ENCODE results near the gene SETBP1.

Gene SETBP1

DNA sequence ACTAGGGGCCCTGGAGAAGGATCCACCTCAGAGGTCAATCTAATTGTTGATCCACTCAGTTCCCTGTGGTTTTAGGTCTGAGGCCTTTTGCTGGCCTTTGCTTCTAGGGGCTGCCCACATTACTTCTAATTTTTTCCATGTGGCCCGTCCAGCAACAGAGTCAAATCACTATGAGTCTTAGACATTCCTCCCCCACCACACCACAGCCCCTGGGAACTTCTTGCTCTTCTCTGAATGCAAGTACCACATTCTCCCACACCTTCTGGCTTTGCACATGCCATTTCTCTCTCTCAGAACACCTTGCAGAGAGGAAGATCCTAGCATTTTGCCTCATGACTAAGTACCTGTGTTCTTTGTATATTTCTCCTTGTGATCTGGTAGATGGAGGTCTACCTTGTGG lies 286.9 kb downstream of the SETBP1 start:
- DNase-seq (ENCODE audit: low spot score): no peak

GRCh38 chr18:44968336-44968735 lies 287.6 kb downstream of the SETBP1 start:
- no peak for DNase-seq (ENCODE audit: low spot score)

GRCh38 chr18:44969214-44969795 lies 288.6 kb downstream of the SETBP1 start:
- DNase-seq (ENCODE audit: low spot score): no peak

- DNase-seq (ENCODE audit: low spot score): no peak
Measured at GRCh38 chr18:44973282-44973681, 292.6 kb downstream of the SETBP1 start.

DNA sequence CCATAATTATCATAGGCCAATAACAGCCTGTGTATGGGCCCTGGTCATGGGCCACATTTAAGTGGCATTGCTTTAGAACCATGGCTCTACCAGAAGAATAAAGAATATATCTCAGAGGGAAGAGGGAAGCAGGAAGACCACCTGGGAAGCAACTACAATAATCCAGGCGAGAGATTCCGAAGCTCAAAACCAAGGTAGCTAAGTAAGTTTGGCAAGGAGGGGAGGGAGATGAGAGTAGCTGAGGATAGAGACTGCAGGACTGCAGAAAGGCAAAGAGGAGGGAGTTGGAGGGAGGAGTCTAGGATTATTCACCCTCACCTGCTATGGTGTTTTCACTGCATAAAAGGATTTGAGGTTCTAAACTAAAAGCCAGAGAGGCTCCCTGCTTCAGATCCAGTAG lies 293.5 kb downstream of the SETBP1 start:
- no peak for DNase-seq (ENCODE audit: low spot score)

DNA sequence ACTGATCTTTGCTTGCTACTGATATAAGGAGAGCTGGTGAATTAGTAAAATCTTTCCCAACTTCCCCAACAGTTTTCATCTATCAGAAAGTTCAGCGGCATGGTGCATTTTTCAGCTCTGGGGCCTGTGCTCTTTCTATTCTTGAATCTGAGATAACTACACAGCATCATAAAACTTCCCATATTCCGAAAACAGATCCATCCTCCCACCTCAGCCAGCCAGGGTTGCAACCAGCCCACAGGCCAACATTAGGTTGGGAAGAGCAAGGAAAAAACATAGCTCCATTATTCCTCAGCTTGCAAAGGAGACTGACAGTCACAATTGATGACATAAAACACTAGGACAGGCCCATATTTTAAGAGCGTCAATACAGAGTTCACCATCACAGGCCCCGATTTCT lies 297.2 kb downstream of the SETBP1 start:
- DNase-seq (ENCODE audit: low spot score): no peak

DNA sequence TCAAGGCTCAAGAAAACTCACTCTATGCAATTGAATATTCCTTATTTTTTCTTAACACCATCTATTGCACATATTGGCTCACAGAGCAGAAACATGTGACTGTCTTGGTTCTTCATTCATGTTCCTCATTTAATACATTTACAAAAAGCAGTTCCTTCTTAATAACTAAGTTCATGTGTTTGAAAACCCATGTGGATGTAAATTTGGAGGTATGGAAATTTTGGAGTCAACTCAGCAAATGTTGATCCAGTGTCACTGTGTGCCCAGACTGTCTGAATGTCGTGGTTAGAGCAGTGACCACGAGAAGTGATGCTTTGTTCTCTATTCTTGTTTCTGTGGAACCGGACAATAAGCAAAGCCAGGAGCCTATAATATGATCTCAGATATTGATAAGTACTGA lies 299.1 kb downstream of the SETBP1 start:
- DNase-seq (ENCODE audit: low spot score): no peak

GRCh38 chr18:44981121-44981520 lies 300.4 kb downstream of the SETBP1 start:
- no peak for DNase-seq (ENCODE audit: low spot score)

GRCh38 chr18:44986933-44987332 lies 306.2 kb downstream of the SETBP1 start:
- no peak for DNase-seq (ENCODE audit: low spot score)

DNA sequence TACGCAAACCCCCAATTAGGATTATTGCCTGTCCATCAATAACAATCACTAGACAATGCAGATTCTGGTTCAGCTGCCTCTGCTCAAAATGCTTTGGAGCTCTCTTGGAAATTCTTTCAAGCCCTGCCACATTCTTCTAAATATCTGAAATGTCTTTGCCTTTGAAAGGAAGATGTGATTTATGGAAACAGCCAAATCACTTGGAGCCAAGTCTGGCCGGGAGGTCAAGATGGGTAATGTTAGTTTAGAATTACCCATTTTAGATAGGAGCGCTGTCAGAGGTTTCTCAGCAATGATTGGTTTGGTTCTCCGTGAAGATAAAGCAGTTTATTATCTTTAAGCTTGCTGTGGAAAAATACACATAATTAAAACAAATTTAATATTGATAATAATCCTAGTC lies 306.7 kb downstream of the SETBP1 start:
- no peak for DNase-seq (ENCODE audit: low spot score)

GRCh38 chr18:44988821-44989587 lies 308.3 kb downstream of the SETBP1 start:
- no peak for DNase-seq (ENCODE audit: low spot score)

GRCh38 chr18:44996261-44996660 lies 315.6 kb downstream of the SETBP1 start:
- DNase-seq (ENCODE audit: low spot score): no peak

DNA sequence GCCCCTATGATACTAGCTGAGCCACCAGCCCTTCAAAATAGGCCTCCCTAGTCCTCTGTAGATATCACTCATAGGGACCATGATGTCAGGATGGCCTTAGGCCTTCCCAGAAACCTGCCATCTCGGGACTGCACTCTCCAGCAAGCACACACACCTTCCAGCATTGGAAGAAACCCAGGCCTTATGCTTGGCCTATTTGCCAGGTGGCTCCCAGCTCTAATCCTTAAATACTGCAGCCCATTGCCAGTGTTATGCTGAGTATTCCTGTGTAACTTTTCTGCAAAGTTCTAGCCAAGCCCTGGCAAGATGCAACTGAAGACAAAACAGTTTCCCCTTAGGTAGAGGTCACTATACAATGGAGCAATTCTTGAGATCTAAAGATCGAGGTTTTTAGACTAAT lies 316.5 kb downstream of the SETBP1 start:
- no peak for DNase-seq (ENCODE audit: low spot score)

GRCh38 chr18:44998360-44998759 lies 317.7 kb downstream of the SETBP1 start:
- DNase-seq (ENCODE audit: low spot score): no peak

- no peak for DNase-seq (ENCODE audit: low spot score)
Measured at GRCh38 chr18:45004546-45005080, 323.9 kb downstream of the SETBP1 start.

DNA sequence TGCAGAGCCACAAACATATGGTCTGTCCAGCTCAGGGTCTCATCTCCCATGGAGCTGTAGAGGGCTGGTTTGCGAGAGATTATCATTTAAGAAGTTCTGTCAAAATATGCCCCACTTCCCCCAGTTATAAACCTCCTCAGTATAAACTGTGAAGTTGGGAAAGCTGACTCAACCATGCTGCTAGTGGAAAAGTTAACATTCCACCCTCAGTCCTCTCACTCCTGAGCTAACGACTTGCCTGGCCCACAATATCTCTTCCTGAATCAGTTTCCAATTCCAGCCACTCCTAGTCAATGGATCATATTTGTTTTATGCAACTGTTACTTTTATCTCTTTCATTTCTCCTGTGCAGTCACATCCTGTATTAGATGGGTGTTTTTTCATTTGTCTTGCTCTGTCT lies 326.2 kb downstream of the SETBP1 start:
- no peak for DNase-seq (ENCODE audit: low spot score)

GRCh38 chr18:45007531-45007930 lies 326.8 kb downstream of the SETBP1 start:
- no peak for DNase-seq (ENCODE audit: low spot score)

- no peak for DNase-seq (ENCODE audit: low spot score)
Measured at GRCh38 chr18:45008694-45009413, 328.2 kb downstream of the SETBP1 start.

DNA sequence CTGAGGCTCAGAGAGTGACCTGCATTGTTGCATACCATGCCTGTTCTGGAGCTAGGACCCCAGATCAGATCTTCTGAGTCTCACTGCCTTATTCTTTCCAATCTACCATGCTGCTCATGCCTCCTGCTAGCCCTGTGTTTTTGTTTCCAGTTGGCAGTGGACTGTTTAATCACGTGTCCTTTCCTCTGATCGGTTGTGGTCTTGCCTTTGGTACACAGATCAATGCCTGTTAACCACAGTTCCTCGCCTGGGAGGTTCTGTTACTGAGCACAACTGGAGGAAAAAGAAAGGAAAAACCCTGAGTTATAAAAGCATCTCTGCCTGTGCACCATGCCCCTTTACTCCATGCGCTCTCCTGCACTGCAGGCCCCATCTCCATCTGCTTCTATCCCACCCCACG lies 329.1 kb downstream of the SETBP1 start:
- no peak for DNase-seq (ENCODE audit: low spot score)

DNA sequence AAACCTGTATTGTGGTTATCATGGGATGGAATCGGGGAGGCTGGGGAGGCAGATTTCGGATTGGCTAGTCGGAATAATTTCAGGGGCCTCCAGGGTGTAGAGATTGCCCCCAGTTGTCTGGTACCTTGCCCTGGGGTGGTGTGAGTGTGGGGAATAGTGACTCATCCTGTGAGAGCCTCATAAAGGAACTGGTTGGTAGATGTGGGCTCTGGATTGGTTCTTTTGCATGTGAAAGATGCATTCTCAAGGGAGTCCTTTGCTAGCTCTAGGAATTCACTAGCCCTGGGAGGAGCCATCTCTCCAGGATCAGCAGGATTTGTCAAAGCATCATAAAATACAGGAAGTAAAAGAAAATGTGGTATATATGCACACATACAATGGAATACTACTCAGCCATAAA lies 331.6 kb downstream of the SETBP1 start:
- no peak for DNase-seq (ENCODE audit: low spot score)

GRCh38 chr18:45014047-45014501 lies 333.4 kb downstream of the SETBP1 start:
- peak; percentile 70 for DNase-seq (ENCODE audit: low spot score)

- no peak for DNase-seq (ENCODE audit: low spot score)
Measured at GRCh38 chr18:45015788-45016128, 335.1 kb downstream of the SETBP1 start.

DNA sequence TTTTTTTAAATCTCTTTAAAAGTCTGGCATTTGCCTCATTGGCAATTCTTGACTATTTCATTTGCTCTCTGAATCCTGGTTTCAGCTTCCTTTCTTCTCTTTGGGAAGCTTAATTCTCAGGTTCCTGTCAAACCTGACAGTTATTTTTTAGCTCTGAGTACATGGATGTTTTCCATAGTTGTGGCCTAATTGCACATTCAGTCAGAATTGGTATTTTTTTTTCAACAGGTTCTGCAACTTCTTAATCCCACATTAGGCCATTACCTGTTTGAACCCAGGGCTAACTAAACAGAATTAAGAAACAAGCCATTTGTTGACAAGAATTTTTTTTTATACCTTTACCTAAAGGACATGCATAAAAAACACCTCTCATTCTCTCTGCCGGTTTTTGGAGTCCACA lies 338.8 kb downstream of the SETBP1 start:
- no peak for DNase-seq (ENCODE audit: low spot score)

Data from SK-N-DZ (cell line).